Measurements from ENCODE around the gene ATMIN.

Gene ATMIN

DNA sequence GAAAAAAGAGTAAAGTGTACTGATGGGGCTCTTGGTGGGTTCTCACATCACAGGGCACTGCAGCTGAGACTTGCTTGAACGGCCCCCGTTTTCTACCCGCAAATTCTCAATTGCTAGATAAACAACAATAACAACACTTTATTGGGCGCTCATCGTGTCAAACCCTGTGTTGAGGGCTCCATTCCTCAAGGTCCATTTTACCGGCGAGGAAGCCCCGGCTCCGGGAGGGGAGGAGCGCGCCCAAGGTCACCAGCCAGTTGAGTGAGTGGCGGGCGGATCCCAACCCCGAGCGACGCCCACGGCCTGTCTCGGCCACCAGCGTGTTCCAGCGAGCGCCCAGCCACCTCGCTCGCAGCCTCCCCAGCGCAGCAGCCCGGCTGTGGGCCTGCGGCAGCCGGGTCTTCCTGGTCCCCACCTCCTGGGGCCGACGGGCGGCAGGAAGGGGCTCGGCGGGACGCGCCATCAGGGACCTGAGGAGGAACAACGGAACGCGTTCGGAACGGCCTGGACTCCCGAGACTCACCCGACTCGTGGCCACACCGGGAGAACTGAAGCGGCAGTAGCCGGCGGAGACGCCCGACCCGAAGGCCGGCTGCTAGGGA lies 29.3 kb upstream of the ATMIN start:
- DNase-seq: peak; percentile 35

DNA sequence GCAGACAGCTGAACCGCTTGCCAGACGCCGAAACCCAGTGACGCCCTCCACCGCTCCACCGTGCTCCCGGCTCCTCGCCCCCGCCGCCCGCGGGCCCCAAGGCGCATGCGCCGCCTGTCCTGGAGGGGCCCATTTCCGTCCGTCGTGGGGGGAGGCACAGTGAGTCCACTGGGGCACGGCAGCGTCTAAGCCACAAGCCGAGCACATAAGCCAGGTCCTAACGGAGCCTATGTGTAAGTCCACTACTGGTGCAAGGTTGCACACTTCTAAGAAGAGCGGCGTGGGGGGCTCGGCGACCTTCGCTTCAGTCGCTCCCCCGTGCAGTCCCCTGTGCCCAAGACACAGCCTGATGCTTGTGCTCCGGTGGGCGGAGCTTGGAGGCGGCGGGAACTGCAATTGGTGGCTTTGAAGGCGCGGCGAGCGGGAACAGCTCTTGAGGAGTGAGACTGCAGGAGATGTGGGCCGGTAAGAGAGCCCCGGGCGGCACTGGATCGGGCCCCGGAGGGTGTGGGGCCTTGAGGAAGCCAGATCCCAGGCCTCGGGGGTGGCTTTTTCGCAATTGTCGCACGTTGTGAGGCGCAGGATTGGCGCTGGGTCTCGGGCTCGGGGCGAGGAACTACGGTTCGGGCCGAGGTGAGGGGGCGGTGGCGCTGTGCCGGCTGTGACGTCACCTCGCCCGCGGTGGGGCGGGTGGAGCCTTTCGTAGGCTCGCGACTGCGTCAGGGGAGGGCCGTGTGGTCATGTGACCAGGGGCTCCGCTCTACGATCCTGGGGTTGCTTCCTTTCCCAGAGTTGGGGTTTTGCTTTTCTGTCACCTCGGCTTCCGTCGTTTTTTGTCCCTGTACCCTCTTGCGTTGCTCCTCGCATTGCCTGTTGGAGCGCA lies 28.6 kb upstream of the ATMIN start, which contains the start of the genes CENPN and CMC2:
Gene CENPN, plus strand, starts transcription at position 402 of the 883 bp plus-strand sequence. CDS start 4,726 bp downstream, outside the sequence.
Gene CMC2, minus strand, starts transcription at position 73 of the 883 bp plus-strand sequence. CDS start 9,491 bp downstream, outside the sequence.
- DNase-seq: peak; percentile 94

DNA sequence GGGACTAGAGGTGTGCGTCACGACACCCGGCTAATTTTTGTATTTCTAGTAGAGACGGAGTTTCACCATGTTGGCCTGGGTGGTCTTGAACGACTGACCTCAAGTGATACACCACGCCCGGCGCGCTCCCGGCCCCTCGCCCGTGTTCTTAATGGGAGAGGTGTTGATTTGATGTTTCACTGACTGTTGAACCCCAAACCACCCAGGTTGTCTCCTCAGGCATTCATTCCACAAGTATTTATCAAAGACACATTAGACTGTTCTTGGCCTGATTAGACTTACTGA lies 27.2 kb upstream of the ATMIN start:
- DNase-seq: no peak

DNA sequence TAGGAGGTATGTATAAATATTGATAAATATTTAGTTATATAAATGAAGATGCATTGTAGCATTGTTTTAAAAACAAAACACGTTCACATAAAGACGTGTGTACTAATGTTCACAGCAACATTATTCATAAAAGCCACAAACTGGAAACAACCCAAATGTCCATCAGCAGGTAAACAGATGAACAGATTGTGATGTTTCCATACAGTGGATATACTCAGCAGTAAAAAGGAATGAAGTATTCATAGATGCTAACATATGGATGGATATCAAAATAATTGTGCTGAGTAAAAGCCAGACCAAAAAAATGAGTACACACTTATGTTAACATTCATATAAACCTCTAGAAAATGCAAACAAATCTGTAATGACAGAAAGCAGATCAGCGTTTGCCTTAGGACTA lies 22.7 kb upstream of the ATMIN start:
- no peak for DNase-seq

DNA sequence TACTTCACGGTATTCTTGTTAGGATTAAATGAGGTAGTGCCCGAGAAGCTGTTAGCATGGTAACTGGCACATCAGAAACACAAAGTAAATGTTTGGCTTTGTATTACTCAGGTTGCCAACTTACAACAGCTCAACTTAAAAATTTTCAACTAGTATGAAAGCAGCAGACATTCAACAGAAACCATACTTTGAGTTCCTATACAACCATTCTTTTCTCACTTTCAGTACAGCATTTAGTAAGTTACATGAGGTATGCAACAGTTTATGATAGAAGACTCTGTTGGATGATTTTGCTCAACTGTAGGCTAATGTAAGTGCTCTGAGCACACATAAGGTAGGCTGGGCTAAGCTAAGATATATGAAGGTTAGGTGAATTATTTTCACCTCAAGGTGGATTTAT lies 21.0 kb upstream of the ATMIN start:
- DNase-seq: no peak

DNA sequence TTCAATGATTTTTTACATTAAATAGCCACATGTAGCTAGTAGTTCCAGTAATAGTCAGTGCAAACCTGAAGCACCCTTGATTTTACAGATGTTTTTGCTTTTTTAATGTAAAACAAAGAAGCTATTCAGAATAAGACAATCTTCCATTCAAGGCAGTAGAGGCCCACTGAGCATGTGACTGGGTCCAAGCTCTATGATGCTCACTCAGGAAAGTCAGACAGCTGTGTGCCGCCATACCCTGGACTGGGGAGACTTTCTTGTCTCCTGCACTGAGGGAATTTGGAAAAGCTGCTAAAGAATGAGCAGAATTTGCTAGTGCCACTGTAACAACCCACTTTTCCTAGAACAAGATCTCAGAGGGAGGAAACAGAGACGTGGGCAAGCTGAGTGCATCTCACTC lies 17.1 kb upstream of the ATMIN start:
- no peak for DNase-seq

DNA sequence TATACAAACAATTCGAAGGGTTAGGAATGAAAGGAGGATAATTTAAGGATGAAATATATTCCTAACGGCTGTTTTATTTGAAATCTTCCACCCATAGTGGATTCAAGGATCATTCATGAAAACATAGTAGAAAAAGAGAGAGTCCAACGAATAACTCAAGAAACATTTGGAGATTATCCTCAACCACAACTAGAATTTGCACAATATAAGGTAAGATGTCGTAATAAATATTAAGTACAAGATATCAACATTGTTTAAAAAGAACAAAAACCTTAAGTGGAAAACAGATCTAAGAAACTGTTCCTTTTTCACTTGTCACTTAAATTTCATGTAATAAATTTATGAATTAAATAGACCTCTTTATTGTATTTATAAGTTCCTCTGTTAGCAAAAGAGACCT lies 9.2 kb upstream of the ATMIN start:
- DNase-seq: no peak

DNA sequence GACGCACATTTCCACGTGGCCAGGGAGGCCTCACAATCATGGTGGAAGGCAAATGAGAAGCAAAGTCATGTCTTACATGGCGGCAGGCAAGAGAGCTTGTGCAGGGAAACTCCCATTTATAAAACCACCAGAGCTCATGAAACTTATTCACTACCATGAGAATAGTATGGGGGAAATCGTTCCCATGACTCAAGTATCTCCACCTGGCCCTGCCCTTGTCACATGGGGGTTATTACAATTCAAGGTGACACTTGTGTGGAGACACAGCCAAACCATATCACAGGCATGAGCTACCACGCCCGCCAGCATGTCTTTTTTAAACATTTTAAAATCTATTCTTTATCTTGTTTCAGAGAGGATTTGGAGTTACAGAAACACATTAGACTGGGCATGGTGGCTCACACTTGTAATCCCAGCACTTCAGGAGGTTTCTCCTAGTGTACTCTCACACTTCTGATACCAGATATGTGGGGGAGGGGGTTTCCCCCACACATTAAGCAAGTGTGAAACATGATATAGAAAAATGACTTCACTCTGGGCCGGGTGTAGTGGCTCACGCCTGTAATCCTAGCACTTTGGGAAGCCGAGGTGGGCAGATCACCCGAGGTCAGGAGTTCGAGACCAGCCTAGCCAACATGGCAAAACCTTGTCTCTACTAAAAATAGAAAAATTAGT lies 5.6 kb upstream of the ATMIN start:
- DNase-seq: no peak

DNA sequence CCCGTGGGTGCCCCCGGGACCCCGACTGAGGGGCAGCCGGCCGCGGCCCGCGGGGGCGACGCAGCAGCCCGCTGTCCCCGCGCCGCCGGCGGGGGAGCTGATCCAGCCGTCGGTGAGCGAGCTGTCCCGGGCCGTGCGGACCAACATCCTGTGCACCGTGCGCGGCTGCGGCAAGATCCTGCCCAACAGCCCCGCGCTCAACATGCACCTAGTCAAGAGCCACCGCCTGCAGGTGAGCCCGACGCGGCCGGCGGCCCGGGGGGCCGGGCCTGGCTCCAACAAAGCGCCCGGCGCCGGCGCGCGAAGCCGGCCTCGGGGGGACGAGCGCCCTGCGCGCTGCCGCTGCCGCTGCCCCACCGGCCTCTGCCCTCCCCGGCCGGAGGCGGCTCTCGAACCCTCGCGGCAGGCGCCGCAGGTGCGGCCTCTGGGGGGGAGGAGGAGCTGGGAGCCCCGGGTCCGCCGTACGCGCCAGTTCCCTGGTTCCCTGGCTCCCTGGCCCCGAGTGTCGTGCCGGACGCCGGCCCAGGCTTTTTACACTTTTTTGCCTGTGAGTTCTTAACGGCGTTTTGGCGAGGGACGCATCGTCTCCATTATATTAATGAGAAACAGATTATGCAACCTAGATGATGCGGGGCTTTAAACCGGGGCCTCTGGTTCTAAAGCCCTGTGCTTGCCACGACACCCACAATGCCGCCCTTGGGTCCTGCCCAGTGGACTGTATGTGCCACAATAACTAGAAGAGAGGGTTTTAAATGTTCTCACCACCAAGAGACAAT lies 521 bp downstream of the ATMIN start:
- DNase-seq: no peak

DNA sequence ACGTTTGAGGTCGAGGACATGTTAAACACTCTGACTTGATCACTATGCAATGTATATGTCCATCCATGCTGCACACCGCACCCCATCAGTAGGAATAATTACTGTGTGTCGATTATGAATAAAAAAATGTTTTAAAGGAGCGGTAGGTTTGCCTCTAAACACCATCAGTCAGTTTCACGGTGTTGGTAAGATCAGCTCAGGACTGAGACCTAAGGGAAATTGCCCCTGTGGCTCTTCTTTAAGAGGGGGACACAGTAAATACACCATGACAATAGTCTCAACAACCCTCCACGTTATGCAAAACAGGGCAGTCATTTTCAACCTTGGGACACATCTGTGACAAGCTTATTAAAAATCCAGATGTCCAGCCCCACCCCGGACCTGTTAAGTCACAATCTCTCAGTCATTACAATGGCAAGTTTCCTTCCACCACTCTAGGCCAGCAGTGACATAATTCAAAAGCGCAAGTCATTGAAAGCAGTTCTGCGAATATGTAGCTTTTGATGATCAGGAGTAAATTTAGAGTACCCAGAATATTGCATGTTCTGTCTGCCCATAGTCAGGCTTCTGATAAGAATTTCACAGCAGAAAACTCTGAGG lies 1.2 kb downstream of the ATMIN start:
- DNase-seq: peak; percentile 28

DNA sequence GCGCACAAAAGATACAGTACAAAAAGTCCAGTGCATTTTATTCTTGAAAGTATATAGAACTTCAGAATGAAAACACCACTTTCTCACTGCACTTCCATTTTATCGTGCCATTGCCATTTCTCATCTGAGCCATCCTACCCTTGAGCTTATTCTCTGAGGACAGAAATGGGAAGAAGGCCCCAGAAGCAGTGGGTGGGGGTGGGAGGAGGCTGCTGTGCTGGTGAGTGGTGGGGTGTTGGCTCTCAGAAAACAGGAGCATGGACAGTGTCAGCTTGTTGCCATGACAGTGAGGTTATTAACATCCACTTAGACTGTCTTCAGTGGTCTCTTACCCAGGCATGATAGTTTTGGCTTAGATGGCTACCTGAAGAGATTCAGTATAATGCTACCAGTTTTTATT lies 4.5 kb downstream of the ATMIN start:
- DNase-seq: no peak

DNA sequence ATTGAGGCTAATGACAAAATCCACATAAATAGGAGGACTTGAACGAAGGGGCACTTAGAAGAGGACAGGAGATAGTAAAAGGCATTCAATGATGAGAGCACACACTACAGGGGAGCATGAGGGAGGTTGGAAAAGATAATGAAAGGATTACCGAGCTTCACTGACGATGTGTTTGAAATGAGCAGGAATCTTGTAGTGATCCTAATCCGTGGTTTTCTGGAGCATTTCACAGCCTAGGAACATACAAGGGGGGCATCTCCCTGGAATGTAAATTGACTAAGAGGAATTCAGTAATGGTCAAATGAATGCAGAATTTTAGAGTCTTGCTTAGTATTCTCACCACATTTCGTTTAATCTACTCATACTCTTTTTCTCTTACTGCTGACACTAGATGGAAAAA lies 5.2 kb downstream of the ATMIN start:
- DNase-seq: no peak

DNA sequence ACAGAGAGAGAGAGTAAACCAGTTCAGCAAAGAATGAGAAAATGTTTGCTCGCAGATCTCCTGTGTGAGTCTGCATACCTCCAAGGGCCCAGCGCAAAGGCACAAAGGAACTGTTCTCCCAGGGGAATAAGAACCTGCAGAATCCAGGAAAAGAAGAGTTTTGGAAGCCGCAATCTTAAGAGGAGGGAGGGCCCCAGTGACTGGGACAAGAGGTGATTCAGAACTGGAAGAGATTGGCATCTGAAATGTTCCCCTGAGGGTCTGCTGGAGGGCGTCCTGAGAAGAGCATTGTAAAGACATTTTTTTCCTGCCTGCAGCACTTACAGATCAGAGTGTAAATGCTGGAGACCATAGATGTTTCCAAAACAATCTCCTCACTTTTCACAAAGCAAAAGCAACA lies 6.1 kb downstream of the ATMIN start:
- no peak for DNase-seq

DNA sequence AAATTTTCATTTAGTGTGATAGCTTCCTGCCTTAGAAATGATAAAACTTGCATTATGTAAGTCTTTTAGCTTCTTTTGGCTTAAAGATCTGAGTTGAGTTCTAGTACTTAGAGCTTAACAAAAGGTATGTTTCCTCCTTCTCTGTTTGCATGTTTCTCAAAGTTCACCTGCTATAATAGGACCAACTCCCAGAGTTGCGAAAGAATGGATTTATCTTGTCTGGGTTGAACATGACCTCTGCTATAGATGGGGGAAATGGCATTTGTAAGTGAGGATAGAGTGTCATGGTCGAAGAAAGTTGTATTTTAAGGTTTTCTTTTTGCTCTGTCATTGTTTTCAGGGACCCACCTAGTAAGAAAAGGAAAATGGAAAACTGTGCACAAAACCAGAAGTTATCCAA lies 7.2 kb downstream of the ATMIN start:
- no peak for DNase-seq

DNA sequence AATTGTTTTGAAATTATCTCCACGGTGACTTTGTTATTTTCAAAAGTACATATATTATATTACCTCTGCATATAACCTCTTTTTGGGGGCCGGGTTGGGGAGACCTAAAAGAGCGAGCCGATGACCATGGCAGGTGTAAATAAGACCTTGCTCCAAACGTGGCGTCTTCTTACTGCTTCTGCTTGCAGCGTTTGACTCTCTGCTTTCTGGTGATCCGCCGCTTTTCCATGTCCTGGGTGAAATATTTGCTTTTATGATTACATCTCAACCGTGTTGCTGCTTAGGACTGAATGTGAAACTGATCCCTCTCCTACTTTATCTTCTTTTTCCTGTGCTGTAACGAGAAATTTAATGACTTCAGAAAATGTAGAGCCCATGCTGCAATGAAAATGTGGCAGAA lies 18.1 kb downstream of the ATMIN start:
- no peak for DNase-seq

DNA sequence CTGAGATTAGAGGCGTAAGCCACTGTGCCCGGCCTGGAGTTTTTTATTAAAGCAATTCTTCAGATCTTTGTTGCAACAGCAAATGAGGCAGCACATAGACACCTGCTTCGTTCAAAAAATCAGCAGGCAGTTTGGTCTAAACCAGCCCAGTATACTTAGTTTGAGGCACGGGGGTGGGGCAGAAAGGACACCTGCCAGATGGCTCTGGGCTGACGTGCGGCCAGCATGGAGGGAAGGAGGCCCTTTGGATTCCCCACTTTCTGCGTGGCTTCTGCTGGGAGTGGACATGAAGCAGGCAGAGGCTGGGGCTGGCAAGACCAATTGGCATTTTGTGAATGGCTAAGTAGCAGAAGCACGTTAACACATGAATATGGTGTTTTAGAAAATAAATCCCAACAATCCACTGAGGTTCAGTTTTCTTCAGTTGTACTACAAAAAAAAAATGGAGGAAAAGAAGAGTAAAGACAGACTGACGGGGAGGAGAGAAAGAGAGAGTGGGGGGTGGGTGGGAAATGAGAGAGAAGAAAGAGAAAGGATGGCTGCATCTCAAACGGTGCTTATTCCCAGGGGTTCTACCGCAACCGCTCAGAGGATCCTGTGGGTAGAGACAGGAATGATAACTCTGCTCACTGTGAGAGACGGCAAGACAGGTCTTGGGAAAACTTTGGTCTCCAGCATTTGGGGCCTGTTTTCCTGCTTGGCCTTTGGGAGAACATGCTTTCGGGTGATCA lies 25.1 kb downstream of the ATMIN start:
- DNase-seq: no peak

DNA sequence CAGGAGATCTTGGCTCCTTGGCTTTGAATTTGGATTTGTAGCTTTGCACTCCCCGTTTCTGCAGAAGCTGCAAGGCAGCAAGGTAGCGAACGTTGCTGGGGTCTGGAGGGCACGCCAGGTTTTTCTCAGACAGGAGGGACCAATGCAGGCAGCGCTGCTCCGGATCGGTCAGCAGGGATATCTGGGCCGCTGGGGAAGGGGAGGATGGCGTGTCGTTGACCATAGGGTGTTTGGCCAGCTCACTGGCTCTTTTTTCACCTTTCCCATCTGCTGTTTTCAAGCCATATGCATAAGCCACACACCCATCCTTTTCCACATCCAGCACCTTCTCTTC lies 25.6 kb downstream of the ATMIN start:
- DNase-seq: no peak

DNA sequence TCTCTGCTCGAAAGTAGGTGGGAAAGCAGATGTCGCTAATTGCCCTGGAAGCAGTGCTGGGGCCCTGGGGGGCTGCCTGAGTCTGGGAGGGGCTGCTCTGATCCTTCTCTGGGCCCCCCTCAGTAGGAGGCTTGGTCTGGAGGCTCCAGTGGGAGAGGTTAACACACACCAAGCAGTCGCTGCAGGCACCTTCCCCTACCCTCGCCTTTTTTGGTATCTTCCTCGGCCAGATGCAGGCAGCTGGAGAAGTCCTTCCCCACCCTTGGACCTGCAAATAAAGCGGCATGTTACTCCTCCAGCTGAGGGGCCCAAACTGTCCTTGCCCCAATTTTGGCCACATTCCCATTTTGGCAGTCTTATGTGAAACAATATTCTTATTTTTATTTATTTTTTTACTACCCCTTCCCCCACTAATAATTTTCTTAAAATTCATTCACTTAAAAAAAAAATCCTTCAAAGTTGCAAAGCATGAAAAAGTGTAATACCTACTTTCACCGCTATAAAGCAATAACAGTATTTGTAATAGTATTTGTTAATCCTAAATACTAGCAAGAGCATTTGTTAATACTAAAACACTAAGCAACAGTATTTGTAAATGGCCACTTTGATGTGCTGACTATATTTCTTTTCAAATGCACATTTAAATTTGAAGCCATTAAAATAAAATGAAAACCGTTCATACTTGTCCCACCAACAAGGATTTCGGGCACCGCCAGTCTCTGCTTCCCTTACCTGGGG lies 26.4 kb downstream of the ATMIN start:
- no peak for DNase-seq

DNA sequence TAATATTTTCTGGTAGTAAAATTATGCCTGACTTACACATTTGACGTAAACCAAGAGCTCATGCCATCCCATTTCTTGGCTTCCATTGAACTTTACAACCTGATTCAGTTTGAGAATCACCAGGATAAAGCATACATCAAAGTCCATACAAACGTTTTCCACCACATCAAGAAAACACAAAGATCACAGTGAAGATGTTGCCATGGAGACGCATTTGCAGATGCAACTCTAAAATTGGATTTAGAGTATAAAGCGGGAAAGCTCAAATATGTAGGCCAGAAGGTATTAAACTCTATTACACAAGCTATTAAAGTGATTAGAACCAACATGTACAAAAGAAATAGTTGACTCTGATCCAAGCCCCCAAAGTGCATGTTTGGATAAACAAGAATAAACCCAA lies 31.0 kb downstream of the ATMIN start:
- DNase-seq: no peak

DNA sequence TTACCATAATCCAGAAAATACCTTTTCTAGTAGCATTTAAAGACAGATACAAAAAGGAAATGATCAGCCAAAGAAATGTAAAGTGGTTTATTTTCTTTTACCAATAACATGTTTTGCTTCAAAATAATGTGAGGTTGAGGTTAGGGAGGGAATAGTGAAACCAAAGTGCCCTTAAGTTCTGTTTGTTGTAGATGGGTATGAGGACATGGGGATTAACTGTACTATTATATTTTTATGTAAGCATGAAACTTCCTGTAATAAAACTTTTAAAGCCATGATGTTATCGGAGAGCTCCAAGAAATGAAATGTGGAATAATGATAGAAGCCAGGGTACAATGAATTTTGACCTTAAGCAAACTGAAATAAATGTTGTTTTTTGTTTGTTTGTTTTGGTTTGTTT lies 31.5 kb downstream of the ATMIN start:
- no peak for DNase-seq

DNA sequence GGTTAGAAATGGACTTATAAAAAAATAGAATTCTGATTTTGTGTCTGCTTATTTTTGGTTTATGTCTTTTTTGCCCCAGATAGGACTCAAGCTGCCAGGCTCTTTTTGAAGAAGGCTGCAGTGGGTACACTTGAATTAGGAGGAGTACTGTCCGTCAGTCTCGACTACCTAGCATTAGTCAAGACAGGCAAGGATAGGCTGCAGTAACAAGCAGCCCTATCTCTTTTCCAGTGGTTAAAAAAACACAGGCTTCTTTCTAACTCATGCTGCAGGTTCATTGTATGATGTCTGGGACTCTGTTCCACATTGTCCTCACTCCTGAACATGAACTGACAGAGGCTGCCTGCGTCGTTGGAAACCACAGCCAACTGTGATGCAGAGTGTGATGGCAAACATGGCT lies 33.4 kb downstream of the ATMIN start:
- no peak for DNase-seq

DNA sequence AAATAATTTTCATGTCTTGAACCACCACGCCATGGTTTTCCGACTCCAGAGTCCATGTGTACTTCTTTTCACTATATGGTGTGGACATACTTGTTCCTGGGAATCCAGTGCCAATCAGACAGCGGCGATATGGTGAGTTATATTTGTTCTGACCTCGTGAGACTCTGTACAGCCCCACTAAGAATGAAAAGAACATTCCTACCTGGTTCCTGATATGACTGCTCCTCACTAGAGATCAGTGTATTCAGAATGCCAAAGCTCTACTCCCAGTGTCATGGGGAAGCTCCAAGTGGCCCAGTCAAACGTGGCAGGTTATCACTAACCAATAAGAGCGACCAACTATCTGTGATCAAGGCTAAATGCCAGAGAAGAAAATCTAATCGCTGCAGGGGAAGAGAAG lies 35.3 kb downstream of the ATMIN start:
- DNase-seq: no peak

All from GF-D8 (cell line).